Measurements from ENCODE around the gene CCDC149. TPM values are rescaled to one million over a fixed set of nuclear protein-coding genes. Genes with fewer than 3 reads are reported as not detected.

Gene CCDC149
- total RNA-seq, 3 donors from 2014 or later (not counting 1 experiment from before 2014, with no cell fraction given): 0.14 to 0.86 (median 0.43) TPM

DNA sequence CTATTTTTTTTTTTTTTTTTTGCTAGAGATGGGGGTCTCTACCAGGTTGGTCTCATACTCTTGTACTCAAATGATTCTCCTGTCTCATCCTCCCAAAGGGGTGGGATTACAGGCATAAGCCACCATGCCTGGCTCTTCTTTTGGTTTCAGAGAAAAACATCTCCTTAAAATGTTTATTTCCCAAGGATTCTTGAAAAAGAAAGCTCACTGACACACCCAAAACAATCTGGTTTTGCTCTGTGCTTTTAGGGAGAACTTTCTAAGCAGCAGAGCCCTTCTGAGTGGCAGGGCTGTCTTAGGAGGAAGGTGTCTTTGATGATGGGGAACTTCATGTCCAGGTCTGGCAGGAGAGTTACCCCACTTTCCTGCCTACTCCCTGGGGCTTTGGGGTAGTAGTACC lies 116.2 kb downstream of the CCDC149 start:
- no peak for ATAC-seq
- Mint-ChIP-seq H3K36me3 (no peaks in the 10 kb centered on the region), H3K4me1 (no peaks in the 10 kb centered on the region)

GRCh38 chr4:24795666-24796381 lies 117.0 kb downstream of the CCDC149 start:
- no peak overlapping the region for H3K27ac Mint-ChIP-seq
- no peak for ATAC-seq
- 90% methylated on average over 8 of the region's 9 CpGs for WGBS (ENCODE audit: insufficient coverage)

More for the DNA sequence above, 116.2 kb downstream of the CCDC149 start:
- Histone ChIP-seq H3K27ac (ENCODE audit: low read length) (no peak overlapping the region), H3K27me3 (ENCODE audit: control insufficient read depth, insufficient read depth, low read length) (peaks cover 2% of the 10 kb centered on the region), H3K36me3 (ENCODE audit: control insufficient read depth, insufficient read depth, low read length) (no peaks in the 10 kb centered on the region), H3K4me1 (ENCODE audit: control insufficient read depth, insufficient read depth, low read length) (no peaks in the 10 kb centered on the region), H3K4me3 (ENCODE audit: low read length) (no peak overlapping the region), H3K9me3 (ENCODE audit: control insufficient read depth, insufficient read depth, low read length) (no peaks in the 10 kb centered on the region)
- Mint-ChIP-seq H3K9me3 (no peaks in the 10 kb centered on the region), H3K27ac (no peak overlapping the region), H3K4me3 (no peak overlapping the region), H3K27me3 (ENCODE audit: low read depth in 2 of 2) (peaks cover 19 to 24% of the 10 kb centered on the region in 2 donors)
- intact Hi-C loops (cut with micrococcal nuclease): no loop called here
- TF ChIP-seq CTCF (IDR thresholded peaks at IDR 0.05): no peak
- no peak for DNase-seq

DNA sequence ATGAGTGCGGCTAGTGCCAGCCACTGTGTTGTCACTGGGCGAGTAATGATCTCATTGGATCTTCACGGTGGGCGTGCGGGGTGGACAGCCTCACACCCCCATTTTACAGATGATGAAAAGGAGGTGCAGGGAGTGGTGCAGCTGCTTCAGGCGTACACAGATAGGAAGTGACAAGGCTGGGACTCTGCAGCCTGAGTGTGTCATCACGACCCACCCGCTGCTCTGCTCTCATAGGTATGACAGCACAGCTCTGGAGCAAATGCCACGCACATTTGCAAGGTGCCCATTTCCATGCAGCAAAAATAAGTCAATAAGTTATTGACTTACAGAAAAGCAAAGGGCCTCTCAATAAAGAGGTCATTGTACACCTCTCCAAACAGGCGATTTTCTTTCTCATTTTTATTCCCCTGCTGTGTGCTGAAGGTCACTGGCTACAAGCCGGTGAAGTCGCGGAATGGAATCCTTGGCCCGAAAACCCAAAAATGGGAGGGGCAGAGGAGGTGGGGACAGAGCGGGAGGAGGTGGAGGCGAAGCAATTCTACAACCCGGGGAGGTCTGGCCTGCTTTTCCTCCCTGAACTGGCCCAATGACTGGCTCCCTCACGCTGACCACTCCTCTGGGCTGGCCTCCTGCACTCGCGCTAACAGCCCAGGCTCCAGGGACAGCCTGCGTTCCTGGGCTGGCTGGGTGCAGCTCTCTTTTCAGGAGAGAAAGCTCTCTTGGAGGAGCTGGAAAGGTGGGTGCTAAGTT lies 117.8 kb downstream of the CCDC149 start, which contains the start of gene SOD3:
Gene SOD3, plus strand, starts transcription at position 658 of the 750 bp plus-strand sequence. CDS start 3,949 bp downstream, outside the sequence.
- no peaks in the 10 kb centered on the region for H3K4me1 Mint-ChIP-seq
- TF ChIP-seq CTCF (IDR thresholded peaks at IDR 0.05): no peak
- Histone ChIP-seq H3K27ac (ENCODE audit: low read length) (no peak within 1 kb of the TSS), H3K27me3 (ENCODE audit: control insufficient read depth, insufficient read depth, low read length) (peaks cover 2% of the 10 kb centered on the region), H3K9me3 (ENCODE audit: control insufficient read depth, insufficient read depth, low read length) (no peaks in the 10 kb centered on the region), H3K36me3 (ENCODE audit: control insufficient read depth, insufficient read depth, low read length) (no peaks in the 10 kb centered on the region), H3K4me3 (ENCODE audit: low read length) (no peak within 1 kb of the TSS), H3K4me1 (ENCODE audit: control insufficient read depth, insufficient read depth, low read length) (no peaks in the 10 kb centered on the region)
- no peaks in the 10 kb centered on the region for H3K36me3 Mint-ChIP-seq
- no peak for ATAC-seq
- no peak for DNase-seq
- 82% methylated on average over 21 of the region's 21 CpGs for WGBS (ENCODE audit: insufficient coverage)
- H3K27me3 Mint-ChIP-seq (ENCODE audit: low read depth in 2 of 2): peaks cover 8 to 13% of the 10 kb centered on the region in 2 donors
- H3K27ac Mint-ChIP-seq: no peak within 1 kb of the TSS
- no peak within 1 kb of the TSS for H3K4me3 Mint-ChIP-seq
- H3K9me3 Mint-ChIP-seq: no peaks in the 10 kb centered on the region
- intact Hi-C loops (cut with micrococcal nuclease): no loop called here

More at GRCh38 chr4:24795666-24796381, 117.0 kb downstream of the CCDC149 start:
- no peak for TF ChIP-seq CTCF (IDR thresholded peaks at IDR 0.05)
- H3K27me3 ChIP-seq (ENCODE audit: control insufficient read depth, insufficient read depth, low read length): peaks cover 2% of the 10 kb centered on the region
- peaks cover 15 to 16% of the 10 kb centered on the region in 2 donors for H3K27me3 Mint-ChIP-seq (ENCODE audit: low read depth in 2 of 2)
- intact Hi-C loops (cut with micrococcal nuclease): no loop called here
- H3K4me3 Mint-ChIP-seq: no peak overlapping the region
- H3K9me3 Mint-ChIP-seq: no peaks in the 10 kb centered on the region
- no peak for DNase-seq
- no peaks in the 10 kb centered on the region for H3K4me1 Mint-ChIP-seq
- H3K36me3 Mint-ChIP-seq: no peaks in the 10 kb centered on the region
- no peaks in the 10 kb centered on the region for H3K4me1 ChIP-seq (ENCODE audit: control insufficient read depth, insufficient read depth, low read length)
- no peaks in the 10 kb centered on the region for H3K9me3 ChIP-seq (ENCODE audit: control insufficient read depth, insufficient read depth, low read length)
- H3K4me3 ChIP-seq (ENCODE audit: low read length): no peak overlapping the region
- no peak overlapping the region for H3K27ac ChIP-seq (ENCODE audit: low read length)
- H3K36me3 ChIP-seq (ENCODE audit: control insufficient read depth, insufficient read depth, low read length): no peaks in the 10 kb centered on the region
